ENCODE results near the gene CNPY1. TPM values are rescaled to one million over a fixed set of nuclear protein-coding genes. Genes with fewer than 3 reads are reported as not detected.

The CNPY1 gene
- total and polyA plus RNA-seq, 2 of the 8 experiments (the other 6 are each of a cell fraction or from before 2014, with no cell fraction given), result not detected

DNA sequence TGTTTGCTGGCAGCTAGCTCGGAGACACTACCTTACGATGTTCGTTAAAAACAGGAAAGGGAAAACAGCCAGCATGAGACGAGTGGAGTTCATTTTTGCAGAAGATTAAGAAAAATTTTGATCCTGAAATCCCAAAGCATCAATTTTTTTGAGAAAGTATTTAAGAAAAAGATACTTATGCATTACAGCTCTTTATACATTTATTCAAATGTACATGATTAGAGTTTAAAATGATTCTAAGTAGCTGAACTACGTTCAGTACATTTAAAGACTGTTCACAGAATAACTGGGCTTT is 34.7 kb downstream of the CNPY1 start:
- Histone ChIP-seq H2BK5ac (ENCODE audit: low read depth, low read length) (no peak overlapping the region), H3K27ac (ENCODE audit: low read depth, low read length) (no peak overlapping the region), H2BK120ac (replicated peaks; ENCODE audit: low read depth, low read length) (no peak overlapping the region), H4K20me1 (replicated peaks in 1 of 2; ENCODE audit: control insufficient read depth in 1 of 2, insufficient read depth in 2 of 2, low read length in 2 of 2) (peaks cover 9 to 19% of the 10 kb centered on the region in 2 experiments), H3K18ac (ENCODE audit: extremely low read depth, low read length) (no peak overlapping the region), H3K36me3 (ENCODE audit: control insufficient read depth in 2 of 4, insufficient read depth in 4 of 4, low read length in 3 of 4) (no peaks in the 10 kb centered on the region; a peak in 1 of 8 replicates), H2BK12ac (ENCODE audit: low read depth, low read length) (no peak overlapping the region), H3K79me1 (ENCODE audit: low read depth, low read length) (no peaks in the 10 kb centered on the region), H2BK20ac (ENCODE audit: low read length) (no peak overlapping the region), H2AFZ (ENCODE audit: low read length) (no peak overlapping the region), H3K79me2 (ENCODE audit: control insufficient read depth in 1 of 2, insufficient read depth in 2 of 2, low read length in 2 of 2) (no peaks in the 10 kb centered on the region), H3K23me2 (ENCODE audit: low read depth, low read length) (peaks cover 3% of the 10 kb centered on the region), H3K4ac (replicated peaks; ENCODE audit: insufficient read length, low read depth, low read length) (no peak overlapping the region), H4K5ac (ENCODE audit: insufficient read length, low read depth, low read length) (no peak overlapping the region), H2AK5ac (ENCODE audit: low read depth, low read length) (no peak overlapping the region), H3K14ac (ENCODE audit: insufficient read length) (no peak overlapping the region), H3K9me3 (ENCODE audit: insufficient read depth in 2 of 2, low read depth in 1 of 2, low read length in 1 of 2) (no peaks in the 10 kb centered on the region), H4K8ac (ENCODE audit: extremely low read depth, insufficient read depth, low read length) (no peak overlapping the region), H3K4me2 (ENCODE audit: insufficient read depth in 1 of 2, low read depth in 2 of 2, low read length in 2 of 2) (no peak overlapping the region), H3K4me3 (ENCODE audit: extremely low read depth in 1 of 4, insufficient read depth in 2 of 4, low read depth in 3 of 4, low read length in 4 of 4) (no peak overlapping the region), H3K23ac (ENCODE audit: insufficient read length) (no peak overlapping the region), H3K9ac (replicated peaks in 1 of 4; ENCODE audit: extremely low read depth in 1 of 4, low read depth in 3 of 4, low read length in 3 of 4) (no peak overlapping the region), H3K27me3 (replicated peaks in 1 of 4; ENCODE audit: control insufficient read depth in 3 of 4, extremely low read depth in 1 of 4, insufficient read depth in 3 of 4, low read length in 3 of 4) (peaks cover 42 to 96% (median 76%) of the 10 kb centered on the region in 4 experiments), H2BK15ac (ENCODE audit: low read length) (no peak overlapping the region), H3K56ac (replicated peaks; ENCODE audit: insufficient read length, low read depth, low read length) (no peak overlapping the region), H4K91ac (replicated peaks; ENCODE audit: insufficient read length, low read length) (no peak overlapping the region), H3K4me1 (replicated peaks in 1 of 4; ENCODE audit: control insufficient read depth in 3 of 4, insufficient read depth in 4 of 4, low read length in 3 of 4) (peaks cover 0 to 14% (median 2%) of the 10 kb centered on the region in 4 experiments; a peak in 6 of 7 replicates)
- no peak for FAIRE-seq
- POLR2A ChIA-PET (ENCODE audit: partially characterized antibody), result interaction anchor here (1.7 kb wide), 1 partner anchor 21 kb away, joined by 4 read pairs; no protein-coding TSS in a partner anchor
- WGBS, 2 experiments (ENCODE audit: extremely low coverage in 1 of 2, insufficient coverage in 1 of 2, insufficient read length in 1 of 2, insufficient replicate concordance in 2 of 2, low coverage in 1 of 2, low lambda C conversion rate in 2 of 2, missing lambda C conversion rate in 1 of 2), result 22% methylated on average over 5 of the region's 5 CpGs; no CpG with 5 or more reads in 1 of the 2 experiments
- DNase-seq (ENCODE audit: low read depth in 1 of 2, low spot score in 2 of 2), result no peak
- CTCF ChIA-PET (ENCODE audit: partially characterized antibody), result interaction anchor here (1.0 to 2.2 kb wide), 2 partner anchors 19 to 38 kb away, joined by 3 to 5 read pairs; no protein-coding TSS in a partner anchor
- no peak for TF ChIP-seq KDM5A (IDR thresholded peaks at IDR 0.05; ENCODE audit: low read length)
- TF ChIP-seq, protein P1, sequence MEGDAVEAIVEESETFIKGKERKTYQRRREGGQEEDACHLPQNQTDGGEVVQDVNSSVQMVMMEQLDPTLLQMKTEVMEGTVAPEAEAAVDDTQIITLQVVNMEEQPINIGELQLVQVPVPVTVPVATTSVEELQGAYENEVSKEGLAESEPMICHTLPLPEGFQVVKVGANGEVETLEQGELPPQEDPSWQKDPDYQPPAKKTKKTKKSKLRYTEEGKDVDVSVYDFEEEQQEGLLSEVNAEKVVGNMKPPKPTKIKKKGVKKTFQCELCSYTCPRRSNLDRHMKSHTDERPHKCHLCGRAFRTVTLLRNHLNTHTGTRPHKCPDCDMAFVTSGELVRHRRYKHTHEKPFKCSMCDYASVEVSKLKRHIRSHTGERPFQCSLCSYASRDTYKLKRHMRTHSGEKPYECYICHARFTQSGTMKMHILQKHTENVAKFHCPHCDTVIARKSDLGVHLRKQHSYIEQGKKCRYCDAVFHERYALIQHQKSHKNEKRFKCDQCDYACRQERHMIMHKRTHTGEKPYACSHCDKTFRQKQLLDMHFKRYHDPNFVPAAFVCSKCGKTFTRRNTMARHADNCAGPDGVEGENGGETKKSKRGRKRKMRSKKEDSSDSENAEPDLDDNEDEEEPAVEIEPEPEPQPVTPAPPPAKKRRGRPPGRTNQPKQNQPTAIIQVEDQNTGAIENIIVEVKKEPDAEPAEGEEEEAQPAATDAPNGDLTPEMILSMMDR (IDR thresholded peaks at IDR 0.05; ENCODE audit: control extremely low read depth in 1 of 3, insufficient read depth in 1 of 3, low read depth in 1 of 3, low read length in 3 of 3), result no peak
- no peak for TF ChIP-seq EGR1 (IDR thresholded peaks at IDR 0.05; ENCODE audit: borderline replicate concordance, low read depth, low read length)
- no peak for TF ChIP-seq HDAC2 (IDR thresholded peaks at IDR 0.05; ENCODE audit: borderline replicate concordance in 1 of 2, low read depth in 2 of 2, low read length in 2 of 2)
- peak; percentile 26 for TF ChIP-seq RNF2 (IDR thresholded peaks at IDR 0.05; ENCODE audit: borderline replicate concordance, low read depth, low read length, missing control alignments, poor library complexity, severe bottlenecking)
- TF ChIP-seq CBX8 (IDR thresholded peaks at IDR 0.05; ENCODE audit: borderline replicate concordance, low read depth, low read length), result no peak
- no peak for TF ChIP-seq SRF (IDR thresholded peaks at IDR 0.05; ENCODE audit: low read depth, low read length)
- TF ChIP-seq NRF1 (IDR thresholded peaks at IDR 0.05; ENCODE audit: low read depth, low read length), result no peak
- TF ChIP-seq RAD21 (IDR thresholded peaks at IDR 0.05 in 1 of 2, conservative IDR thresholded peaks at IDR 0.05 in 1 of 2; ENCODE audit: low read depth in 2 of 2, low read length in 2 of 2), result no peak
- TF ChIP-seq CREB1 (IDR thresholded peaks at IDR 0.05), result no peak
- TF ChIP-seq TAF7 (optimal IDR thresholded peaks at IDR 0.05; ENCODE audit: borderline replicate concordance, low read depth, low read length), result no peak

All from H1 (cell line).